ENCODE results near the gene SIX3.

SIX3 gene

GRCh38 chr2:44941551-44942234 is at the start of gene SIX3:
Gene SIX3, plus strand, starts transcription at chr2:44941702. Its CDS starts 403 bp downstream, at chr2:44942105.
- peak; percentile 50 to 57 for DNase-seq

- DNase-seq, result no peak
Measured at GRCh38 chr2:44894058-44894457, 47.4 kb upstream of the SIX3 start.

- DNase-seq, result no peak
Measured at GRCh38 chr2:44895061-44895460, 46.4 kb upstream of the SIX3 start.

- DNase-seq, result no peak
Measured at GRCh38 chr2:44897406-44897805, 44.1 kb upstream of the SIX3 start.

- no peak for DNase-seq
Measured at GRCh38 chr2:44902217-44903137, 39.0 kb upstream of the SIX3 start.

- DNase-seq, result no peak
Measured at GRCh38 chr2:44904578-44904977, 36.9 kb upstream of the SIX3 start.

GRCh38 chr2:44906972-44907371 is 34.5 kb upstream of the SIX3 start:
- no peak for DNase-seq

- no peak for DNase-seq
Measured at GRCh38 chr2:44909831-44910230, 31.7 kb upstream of the SIX3 start.

GRCh38 chr2:44912660-44913059 is 28.8 kb upstream of the SIX3 start:
- no peak for DNase-seq

- DNase-seq, result no peak
Measured at GRCh38 chr2:44916291-44916690, 25.2 kb upstream of the SIX3 start.

- DNase-seq, result no peak
Measured at GRCh38 chr2:44918095-44918775, 23.3 kb upstream of the SIX3 start.

- no peak for DNase-seq
Measured at GRCh38 chr2:44920751-44921150, 20.8 kb upstream of the SIX3 start.

- DNase-seq, result no peak
Measured at GRCh38 chr2:44922776-44923175, 18.7 kb upstream of the SIX3 start.

GRCh38 chr2:44925561-44926136 is 15.9 kb upstream of the SIX3 start:
- DNase-seq, result no peak

- no peak for DNase-seq
Measured at GRCh38 chr2:44926957-44927356, 14.5 kb upstream of the SIX3 start.

- DNase-seq, result no peak
Measured at GRCh38 chr2:44927985-44928482, 13.5 kb upstream of the SIX3 start.

- no peak for DNase-seq
Measured at GRCh38 chr2:44928483-44929158, 12.9 kb upstream of the SIX3 start.

GRCh38 chr2:44929159-44929734 is 12.3 kb upstream of the SIX3 start:
- DNase-seq, result no peak

- DNase-seq, result no peak
Measured at GRCh38 chr2:44929735-44930273, 11.7 kb upstream of the SIX3 start.

GRCh38 chr2:44930274-44931197 is 11.0 kb upstream of the SIX3 start:
- no peak for DNase-seq

Measured in CD4-positive, alpha-beta T cell treated with Interleukin-4 for 1 hour (primary cell).